Muscle of back (tissue), 11 donors: ENCODE data around the gene DLGAP4. TPM values are rescaled to one million over a fixed set of nuclear protein-coding genes. Genes with fewer than 3 reads are reported as not detected.

Source experiments
- DNase-seq, 3 donors: peaks; one replicate each; pipeline versions ENCODE4 v3.0.0 to v3.0.0-alpha.2; 2013
- polyA plus RNA-seq, 10 donors: library from polyadenylated mRNA; unstranded; fragments of 120-200 nt; gene quantifications; one replicate each; pipeline ENCODE4 v1.2.1, GENCODE V29; 2013; ENCODE audit not compliant: insufficient read length in 10 of 10

DLGAP4 gene
- polyA plus RNA-seq, 10 donors: 45.1 to 60.9 (median 53.8) TPM

- no peak for DNase-seq
Observed at GRCh38 chr20:36307412-36308325, 1.5 kb downstream of the DLGAP4 start.

- no peak for DNase-seq
Observed at GRCh38 chr20:36308353-36308752, 2.2 kb downstream of the DLGAP4 start.

DNA sequence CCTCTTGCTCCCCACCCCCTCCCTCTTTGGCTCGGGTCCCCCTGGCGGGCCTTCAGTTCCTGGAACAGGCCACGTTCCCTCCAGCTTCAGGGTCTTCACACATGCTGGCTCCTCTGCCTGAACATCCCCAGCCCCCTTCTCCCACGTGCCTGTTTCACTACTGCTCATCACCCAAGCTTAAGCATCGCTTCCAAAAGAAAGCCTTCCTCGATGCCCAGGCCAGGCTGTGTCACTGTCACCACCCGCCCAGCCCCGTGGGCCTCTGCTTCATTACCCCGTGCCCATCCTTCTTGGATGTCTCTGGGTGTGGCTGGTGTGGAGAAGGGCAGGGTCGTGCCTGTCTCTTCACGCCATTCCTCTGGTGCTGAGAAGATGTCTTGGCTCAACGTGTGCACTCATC, 2.8 kb downstream of the DLGAP4 start:
- DNase-seq: no peak

GRCh38 chr20:36309643-36310042, 3.5 kb downstream of the DLGAP4 start:
- DNase-seq: no peak

DNA sequence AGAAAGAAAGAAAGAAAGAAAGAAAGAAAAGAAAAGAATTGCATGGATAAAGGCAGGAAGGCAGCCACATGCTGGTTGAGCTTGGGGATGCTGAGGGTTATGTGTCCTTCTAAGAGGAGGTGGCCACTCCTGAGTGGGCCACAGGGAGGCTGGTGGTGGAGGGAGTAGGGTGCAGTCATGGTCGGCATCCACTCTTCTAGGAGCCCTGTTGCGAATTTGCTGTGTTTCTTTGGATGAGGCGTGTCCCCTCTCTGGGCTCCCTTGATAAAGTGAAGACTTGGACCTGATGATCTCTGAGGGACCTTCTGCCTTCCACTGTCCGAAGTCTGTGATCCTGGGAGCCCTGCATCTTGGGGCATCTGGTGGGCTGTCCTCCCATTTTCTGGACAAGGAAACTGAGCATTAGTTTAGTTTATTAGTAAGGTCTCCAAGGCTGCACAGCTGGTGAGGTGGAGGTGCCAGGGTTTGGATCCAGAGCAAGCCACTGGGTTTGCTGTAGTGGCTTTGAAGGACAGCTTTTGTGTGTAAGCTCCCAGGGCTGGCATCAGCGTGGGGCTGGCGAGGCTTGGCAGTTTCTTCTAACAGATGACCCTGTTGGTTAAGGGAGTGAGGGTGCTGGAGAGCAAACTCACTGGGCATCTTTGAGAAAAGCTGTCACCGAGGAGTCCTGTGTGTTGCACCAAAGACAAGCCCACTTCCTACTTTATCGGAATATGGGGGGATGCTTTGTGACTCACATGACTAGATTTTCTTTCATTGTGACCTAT, 4.3 kb downstream of the DLGAP4 start:
- no peak for DNase-seq

DNA sequence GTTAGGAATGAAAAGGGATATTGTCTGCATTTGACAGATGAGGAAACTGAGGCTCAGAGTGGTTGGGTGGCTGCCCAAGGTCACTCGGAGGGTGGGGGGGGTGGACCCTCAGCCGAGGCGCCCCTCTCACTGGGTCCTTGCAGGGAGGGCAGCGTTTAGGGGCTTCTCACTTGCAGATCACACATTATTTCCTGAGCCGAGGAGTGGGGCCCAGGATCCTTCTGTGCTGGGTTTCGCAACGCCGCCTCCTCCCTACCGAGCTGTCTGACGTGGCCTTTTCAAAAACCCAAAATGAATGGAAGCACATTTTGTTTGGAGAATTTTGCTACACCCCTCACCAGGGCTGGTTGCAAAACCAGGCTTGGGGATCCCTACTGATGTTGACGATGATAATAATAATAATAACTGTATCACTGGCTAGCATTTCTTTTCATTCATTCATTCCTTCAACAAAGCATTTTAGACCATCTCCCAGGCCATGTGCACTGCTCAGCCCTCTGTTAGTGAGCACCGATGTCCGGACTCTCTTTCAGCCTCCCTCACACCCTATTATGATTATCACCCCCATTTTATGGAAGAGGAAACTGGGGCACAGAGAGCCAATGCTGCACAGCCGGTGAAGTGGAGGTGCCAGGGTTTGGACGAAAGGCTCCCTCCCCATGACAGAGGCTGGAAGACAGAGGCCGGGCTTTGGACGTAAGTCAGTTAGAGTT, 5.2 kb downstream of the DLGAP4 start:
- no peak for DNase-seq

DNA sequence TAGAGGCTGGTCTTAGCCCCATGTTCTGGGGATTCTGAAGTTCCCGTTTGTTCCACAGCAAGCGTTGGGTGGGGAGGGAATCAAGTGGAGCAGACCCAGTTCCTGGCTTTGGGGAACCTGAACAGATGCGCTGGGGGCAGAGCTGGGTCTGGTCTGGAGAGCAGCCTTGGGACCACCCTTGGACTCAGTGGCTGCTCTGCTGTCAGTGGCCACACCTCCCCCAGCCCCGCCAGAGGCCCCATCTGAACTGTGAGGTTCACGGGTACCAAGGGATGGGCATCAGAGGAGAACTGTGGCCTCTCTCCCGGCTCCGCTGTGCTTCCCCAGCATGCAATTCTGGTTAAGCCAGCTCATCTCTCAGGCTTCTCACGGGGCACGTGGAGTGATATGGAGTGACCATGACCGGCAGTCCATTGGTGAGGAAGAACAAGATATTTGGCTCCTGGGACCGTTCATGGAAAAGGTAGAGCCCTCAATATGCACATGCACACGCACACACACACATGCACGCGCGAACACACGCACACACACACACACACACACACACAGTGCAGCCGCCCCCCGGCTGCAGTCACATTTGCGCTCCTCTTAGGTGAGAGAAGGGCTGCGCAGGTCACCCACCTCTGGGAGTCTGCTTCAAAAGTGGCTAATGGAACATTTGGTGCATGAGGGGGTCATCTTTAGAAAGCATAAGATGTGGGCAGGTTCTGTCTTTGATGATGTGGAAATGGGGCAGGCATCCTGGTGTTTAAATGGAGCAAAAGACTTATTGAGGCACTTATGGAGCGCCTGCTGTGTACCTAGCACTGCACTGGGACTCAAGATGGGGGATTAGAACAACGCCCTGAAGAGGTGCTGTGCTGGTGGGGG, 6.0 kb downstream of the DLGAP4 start:
- no peak for DNase-seq

DNA sequence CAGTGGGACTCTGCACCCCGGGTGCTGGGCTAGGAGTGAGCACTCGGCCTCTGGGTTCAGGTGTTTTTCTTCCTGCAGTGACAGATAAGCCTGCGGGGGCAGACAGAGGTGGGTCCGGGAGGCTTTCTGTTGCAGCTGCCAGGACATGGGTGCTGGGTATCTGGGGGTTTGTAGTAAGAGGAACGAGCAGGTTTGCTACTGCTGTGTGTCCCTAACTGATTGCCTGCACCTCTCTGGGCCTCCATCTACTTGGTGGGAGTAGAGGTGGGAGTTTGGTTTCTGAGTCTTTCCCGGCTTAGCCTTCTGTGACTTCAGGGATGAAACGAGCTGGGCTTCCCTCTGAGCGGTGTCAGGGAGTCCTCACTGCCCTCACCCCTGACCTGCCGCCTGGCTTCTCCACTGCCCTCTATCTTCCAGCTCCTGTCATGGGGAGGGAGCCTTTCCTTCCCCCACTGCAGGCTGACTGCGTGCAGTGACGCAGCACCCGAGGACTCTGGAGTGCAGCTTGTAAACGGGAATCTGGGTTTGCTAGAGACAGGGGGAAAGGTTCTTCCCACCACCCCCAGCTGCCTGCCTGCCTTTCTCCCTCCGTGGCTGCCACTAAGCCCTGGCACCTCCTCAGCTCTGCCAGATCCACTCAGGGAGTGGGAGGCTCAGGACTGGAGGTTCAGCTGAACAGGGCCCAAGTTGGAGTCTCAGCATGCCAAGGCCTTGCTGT, 6.7 kb downstream of the DLGAP4 start:
- DNase-seq: no peak

DNA sequence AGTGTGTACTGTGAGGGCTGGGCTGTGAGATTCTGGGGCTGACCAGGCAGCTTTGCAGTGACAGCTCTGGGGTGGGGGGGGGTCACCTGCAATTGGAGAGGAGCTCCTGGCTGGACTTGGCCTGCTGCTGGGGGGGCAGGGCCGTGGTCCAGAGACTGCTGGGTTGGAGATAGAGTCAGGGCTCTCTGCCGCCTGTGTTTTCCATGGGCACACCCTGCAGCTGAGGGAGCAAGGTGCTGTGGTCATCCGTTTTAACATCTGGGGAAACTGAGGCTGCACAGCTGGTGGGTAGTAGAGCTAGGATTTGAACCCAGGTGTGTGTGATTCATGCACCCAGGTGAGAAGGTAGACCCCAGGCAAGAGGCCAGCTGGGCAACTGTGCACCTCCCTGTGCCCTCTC, 7.3 kb downstream of the DLGAP4 start:
- DNase-seq: no peak

DNA sequence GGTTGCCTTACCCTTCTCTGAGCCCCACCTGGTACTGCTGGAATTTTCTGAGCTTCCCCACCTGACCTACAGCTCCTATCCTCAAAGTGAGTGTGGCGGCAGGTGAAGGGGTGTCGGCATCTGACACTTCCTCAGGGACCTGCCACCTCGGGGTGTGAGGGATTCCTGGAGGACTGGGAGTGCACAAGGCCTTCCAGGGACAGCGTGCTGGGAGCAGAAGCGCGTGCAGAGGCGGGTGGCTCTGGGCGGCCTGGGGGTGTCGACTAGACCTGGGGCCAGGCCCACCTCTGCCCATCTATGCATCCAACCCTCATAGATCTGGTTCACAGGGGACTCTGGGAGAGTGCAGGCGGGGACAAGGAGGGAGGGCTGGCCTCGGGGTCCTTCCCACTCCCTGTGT, 7.8 kb downstream of the DLGAP4 start:
- no peak for DNase-seq

- DNase-seq: no peak
Observed at GRCh38 chr20:36314734-36315544, 8.8 kb downstream of the DLGAP4 start.

GRCh38 chr20:36315545-36316351, 9.6 kb downstream of the DLGAP4 start:
- DNase-seq: no peak

DNA sequence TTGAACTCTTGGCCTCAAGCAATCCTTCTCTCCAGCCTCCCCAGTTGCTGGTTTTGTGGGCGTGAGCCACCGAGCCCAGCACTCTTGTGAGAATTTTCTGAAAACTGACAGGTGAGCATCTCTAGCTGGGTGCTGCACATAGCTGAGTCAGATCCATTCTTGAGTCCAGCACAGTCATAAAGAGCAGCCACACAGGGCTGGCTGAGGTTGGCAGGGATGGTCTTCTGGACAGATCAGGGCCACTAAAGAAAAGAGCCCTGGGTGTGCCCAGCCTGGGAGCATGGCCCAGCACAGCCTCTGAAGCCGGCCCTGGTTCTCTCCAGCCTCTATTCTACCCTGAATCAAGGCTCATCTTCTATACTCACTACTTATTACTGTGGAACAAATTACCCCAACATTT, 11.5 kb downstream of the DLGAP4 start:
- DNase-seq: no peak

- no peak for DNase-seq
Observed at GRCh38 chr20:36318166-36318565, 12.0 kb downstream of the DLGAP4 start.

DNA sequence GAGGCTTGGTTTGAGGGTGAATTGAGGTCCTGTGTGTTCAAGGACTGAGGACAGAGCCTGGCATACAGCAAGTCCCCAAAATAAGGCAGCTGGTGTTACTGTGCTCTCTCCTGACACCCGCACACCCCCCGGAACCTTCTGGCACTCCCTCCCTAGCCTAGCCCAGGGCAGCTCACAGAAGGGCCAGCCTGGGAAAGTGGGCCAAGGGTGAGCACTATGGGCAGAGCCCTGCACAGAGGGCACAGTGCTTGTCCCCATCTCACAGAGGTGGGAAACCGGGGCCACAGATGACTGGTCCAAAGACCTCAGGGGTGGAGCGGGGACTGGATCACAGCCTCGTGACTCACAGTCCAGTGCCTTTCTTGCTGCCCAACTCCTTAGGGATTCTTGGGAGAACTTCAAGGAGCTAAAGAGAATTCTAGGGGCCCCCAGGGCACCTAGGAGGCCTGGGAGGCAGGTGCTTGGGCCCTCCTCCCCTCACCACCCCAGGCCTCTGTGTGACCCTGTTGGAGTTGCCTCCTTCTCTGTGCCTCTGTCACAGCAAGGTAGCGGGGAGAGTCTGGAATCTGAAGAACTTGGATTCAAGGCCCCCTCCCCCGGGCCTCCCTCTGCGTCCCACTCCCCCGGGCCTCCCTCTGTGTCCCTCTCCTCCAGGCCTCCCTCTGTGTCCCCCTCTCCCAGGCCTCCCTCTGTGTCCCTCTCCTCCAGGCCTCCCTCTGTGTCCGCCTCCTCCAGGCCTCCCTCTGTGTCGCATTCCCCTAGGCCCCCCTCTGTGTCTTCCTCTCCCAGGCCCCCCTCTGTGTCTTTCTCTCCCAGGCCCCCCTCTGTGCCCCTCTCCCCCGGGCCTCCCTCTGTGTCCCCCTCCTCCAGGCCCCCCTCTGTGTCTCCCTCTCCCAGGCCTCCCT, 13.5 kb downstream of the DLGAP4 start:
- DNase-seq: no peak

DNA sequence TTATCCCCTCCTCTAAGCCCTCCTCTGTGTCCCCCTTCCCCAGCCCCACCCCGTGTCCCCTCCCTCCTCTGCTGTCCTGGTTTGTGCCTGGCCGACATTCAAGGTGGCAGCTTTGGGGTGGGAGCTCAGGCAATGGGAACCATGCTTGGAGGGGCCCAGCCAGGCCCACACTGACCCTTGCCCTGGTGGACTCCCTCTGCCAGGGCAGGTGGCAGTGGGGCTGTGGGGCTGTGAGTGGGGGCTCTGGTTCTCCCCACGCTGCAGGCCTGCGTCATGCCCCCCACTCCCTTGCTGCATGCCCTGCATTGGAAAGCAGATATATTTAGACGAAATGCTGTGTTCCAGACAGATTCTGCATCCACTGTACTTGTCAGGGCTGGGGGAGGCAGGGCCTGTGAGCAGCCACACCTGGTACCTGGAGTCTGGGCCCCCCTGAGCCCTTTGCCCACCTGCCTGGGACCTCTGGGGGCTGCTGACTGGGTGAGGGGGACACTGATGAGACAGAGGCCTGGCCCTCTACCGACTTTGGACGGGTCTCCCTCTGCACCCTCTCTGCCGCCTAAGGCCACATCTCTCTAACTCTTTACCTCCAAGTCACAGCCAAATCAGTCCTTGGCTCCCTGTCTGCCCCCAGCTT, 14.2 kb downstream of the DLGAP4 start:
- DNase-seq: no peak
